A549 (cell line): ENCODE results near the gene SPHK1. TPM values are rescaled to one million over a fixed set of nuclear protein-coding genes. Genes with fewer than 3 reads are reported as not detected.
A peak's percentile ranks its signal among the peaks of the same experiment; 100 is the strongest.

ENCODE experiments used
- ATAC-seq, 2 experiments: fragments of 200-7000 bp in 1 of 2; fragments of >200 bp in 1 of 2; cut with Nextera tagmentation in 1 of 2; cut with Tn5 transposase in 1 of 2; 3 replicates each; pipeline versions ENCODE4 v1.8.0 to v1.9.1; 2018 to 2020; ENCODE audit warnings: mild to moderate bottlenecking in 1 of 2, moderate library complexity in 1 of 2
- CTCF ChIA-PET: fragments of 300-600 bp; sonication (Branson Sonifier 250); formaldehyde crosslinking; extraction: SDS; loops from one replicate; lab custom pipeline; 2021; ENCODE audit warnings: antibody characterized with exemption, inconsistent platforms; lab: Yijun Ruan, JAX
- POLR2A ChIA-PET: fragments of 350-600 bp; formaldehyde crosslinking; extraction: SDS; loops from one replicate; lab custom pipeline; 2021; ENCODE audit warnings: antibody characterized with exemption, inconsistent platforms; lab: Yijun Ruan, JAX
- DNase-seq, 2 experiments: peaks; one replicate each; pipeline versions ENCODE4 v3.0.0 to v3.0.0-alpha.2; 2011 to 2016; ENCODE audit warnings: low read depth in 1 of 2, low spot score in 1 of 2
- FAIRE-seq: peaks from 2 replicates; lab custom pipeline; 2011; peaks lifted over from hg19 to GRCh38; lab: Jason Lieb, UNC
- H3K27ac ChIP-seq, 2 experiments: fragments of >200 bp; sonication (Bioruptor Twin); formaldehyde crosslinking; 3 replicates each; pipeline ENCODE4 v1.5.1; 2016 to 2017
- H3K4me1 ChIP-seq: fragments of >200 bp; sonication (Bioruptor Twin); formaldehyde crosslinking; 3 replicates; pipeline ENCODE4 v1.6.1; 2016
- H3K4me2 ChIP-seq: fragments of >200 bp; sonication (Bioruptor Twin); formaldehyde crosslinking; 3 replicates; pipeline ENCODE4 v1.6.1; 2016
- H3K4me3 ChIP-seq: fragments of >200 bp; sonication (Bioruptor Twin); formaldehyde crosslinking; 3 replicates; pipeline ENCODE4 v1.5.1; 2016
- H3K9me3 ChIP-seq: fragments of >200 bp; sonication (Bioruptor Twin); formaldehyde crosslinking; 3 replicates; pipeline ENCODE4 v1.6.1; 2016
- CBX8 ChIP-seq: fragments of 200-600 bp; sonication (generic); IDR thresholded peaks from 2 replicates; pipeline ENCODE4 v1.6.1; 2016
- EHF ChIP-seq: fragments of 250-450 bp; sonication (Bioruptor Pico); IDR thresholded peaks from 2 replicates; pipeline ENCODE4 v1.5.0; 2020; ENCODE audit warnings: mild to moderate bottlenecking
- EHMT2 ChIP-seq: fragments of 200-600 bp; sonication (generic); IDR thresholded peaks from 2 replicates; pipeline ENCODE4 v1.6.1; 2016; ENCODE audit warnings: antibody characterized with exemption, low read depth, mild to moderate bottlenecking, moderate library complexity
- FOSL2 ChIP-seq, 2 experiments: fragments of 450-650 bp in 1 of 2; fragments of >200 bp in 1 of 2; sonication (Bioruptor Twin) in 1 of 2; formaldehyde crosslinking; IDR thresholded peaks; 2 replicates each; pipeline versions ENCODE4 v1.5.0 to v1.6.1; 2016 to 2020; ENCODE audit warnings: mild to moderate bottlenecking in 1 of 2, moderate library complexity in 1 of 2
- HDAC2 ChIP-seq: fragments of 200-600 bp; sonication (generic); IDR thresholded peaks from 2 replicates; pipeline ENCODE4 v1.6.1; 2016
- HOXA7 ChIP-seq: fragments of 250-450 bp; sonication (Bioruptor Pico); IDR thresholded peaks from 2 replicates; pipeline ENCODE4 v1.5.0; 2020; ENCODE audit warnings: mild to moderate bottlenecking, moderate library complexity
- MYC ChIP-seq: IDR thresholded peaks from 2 replicates; pipeline ENCODE4 v1.6.1; 2012; ENCODE audit warnings: mild to moderate bottlenecking, inconsistent platforms, low read length, improper control_type of control experiment, borderline replicate concordance
- NPAS2 ChIP-seq: fragments of 250-450 bp; sonication (Bioruptor Pico); IDR thresholded peaks from 2 replicates; pipeline ENCODE4 v1.8.0; 2022; ENCODE audit warnings: mild to moderate bottlenecking, moderate library complexity, borderline replicate concordance
- PHF8 ChIP-seq: fragments of 200-600 bp; sonication (generic); IDR thresholded peaks from 2 replicates; pipeline ENCODE4 v1.6.1; 2016; ENCODE audit warnings: low read depth, mild to moderate bottlenecking, antibody characterized with exemption, moderate library complexity, borderline replicate concordance
- POLR2A ChIP-seq: IDR thresholded peaks from 2 replicates; pipeline ENCODE4 v1.6.1; 2012; ENCODE audit warnings: mild to moderate bottlenecking, low read length
- POLR2AphosphoS2 ChIP-seq: conservative IDR thresholded peaks from 2 replicates; pipeline ENCODE4 v1.6.1; 2012; ENCODE audit warnings: low read length, improper control_type of control experiment, inconsistent platforms
- RAD21 ChIP-seq, 2 experiments: fragments of >200 bp in 1 of 2; sonication (Bioruptor Twin) in 1 of 2; formaldehyde crosslinking in 1 of 2; IDR thresholded peaks in 1 of 2; conservative IDR thresholded peaks in 1 of 2; 2 replicates in 1 of 2; 3 replicates in 1 of 2; pipeline ENCODE4 v1.6.1; 2012 to 2018; ENCODE audit warnings: inconsistent platforms in 1 of 2
- SMC3 ChIP-seq: fragments of >200 bp; sonication (Bioruptor Twin); formaldehyde crosslinking; IDR thresholded peaks from 3 replicates; pipeline ENCODE4 v1.6.1; 2018; ENCODE audit warnings: inconsistent platforms
- TP53 ChIP-seq: fragments of 250-450 bp; sonication (Bioruptor Pico); IDR thresholded peaks from 2 replicates; pipeline ENCODE4 v1.5.0; 2021; ENCODE audit warnings: mild to moderate bottlenecking, moderate library complexity
- ZFP36 ChIP-seq: fragments of 450-650 bp; IDR thresholded peaks from 2 replicates; pipeline ENCODE4 v1.6.1; 2014; ENCODE audit warnings: borderline replicate concordance; ENCODE audit not compliant: partially characterized antibody
- ZNF302 ChIP-seq: fragments of 250-450 bp; sonication (Bioruptor Pico); IDR thresholded peaks from 2 replicates; pipeline ENCODE4 v1.9.0; 2021; ENCODE audit warnings: inconsistent platforms, mild to moderate bottlenecking, moderate library complexity
- WGBS: methylation state at CpG from one replicate; pipeline ENCODE4 v1.1.6; 2017; ENCODE audit errors: missing lambda C conversion rate; 5-methylcytosine and 5-hydroxymethylcytosine counted together
- polyA plus RNA-seq, 4 experiments: library from polyadenylated mRNA; depleted of rRNA in 3 of 4; stranded (reverse); fragments of >200 nt; fragmentation: RNase III in 1 of 4; extraction: RNeasy Plus Mini Kit Qiagen cat#74134 plus additional on column Dnase treatment in 1 of 4; gene quantifications; 2 replicates in 3 of 4; 3 replicates in 1 of 4; pipeline ENCODE4 v1.2.3, GENCODE V29; 2011 to 2017
- TF ChIP-seq, protein P1 (sequence below): fragments of >200 bp; sonication (Bioruptor Twin); formaldehyde crosslinking; IDR thresholded peaks from 2 replicates; pipeline ENCODE4 v1.6.1; 2016
- TF ChIP-seq, protein P2 (sequence below): fragments of 450-650 bp; IDR thresholded peaks from 2 replicates; pipeline ENCODE4 v1.6.1; 2014; ENCODE audit warnings: antibody characterized with exemption
- TF ChIP-seq, protein P3 (sequence below): fragments of 250-450 bp; sonication (Bioruptor Pico); IDR thresholded peaks from 2 replicates; pipeline ENCODE4 v1.5.0; 2020; ENCODE audit warnings: low read depth, mild to moderate bottlenecking, moderate library complexity
- TF ChIP-seq, protein P4 (sequence below): IDR thresholded peaks from 2 replicates; pipeline ENCODE4 v1.6.1; 2012; ENCODE audit warnings: low read depth, borderline replicate concordance
- TF ChIP-seq, protein P5 (sequence below): fragments of 200-600 bp; sonication (generic); IDR thresholded peaks from 2 replicates; pipeline ENCODE4 v1.6.1; 2016; ENCODE audit warnings: antibody characterized with exemption, mild to moderate bottlenecking, moderate library complexity
- TF ChIP-seq, protein P6 (sequence below): fragments of >200 bp; sonication (Bioruptor Twin); formaldehyde crosslinking; IDR thresholded peaks from 3 replicates; pipeline ENCODE4 v1.5.1; 2016

The SPHK1 gene
- polyA plus RNA-seq, 2 of the 4 experiments (the other 2 are of a cell fraction): 4.6 to 14.9 TPM

DNA sequence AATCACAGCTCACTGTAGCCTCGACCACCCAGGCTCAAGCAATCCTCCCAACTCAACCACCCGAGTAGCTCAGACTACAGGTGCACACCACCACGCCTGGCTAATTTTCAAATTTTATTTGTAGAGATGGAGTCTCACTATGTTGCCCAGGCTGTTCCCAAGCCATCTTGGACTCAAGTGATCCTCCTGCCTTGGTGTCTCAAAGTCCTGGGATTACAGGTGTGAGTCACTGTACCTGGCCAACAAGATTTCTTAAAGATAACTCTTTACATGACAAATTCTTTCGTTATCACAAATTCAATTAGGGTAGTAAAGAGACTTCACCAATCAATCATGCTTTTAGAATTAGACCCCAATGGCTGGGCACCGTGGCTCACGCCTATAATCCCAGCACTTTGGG, 43.1 kb upstream of the SPHK1 start:
- H3K4me3 ChIP-seq: no peak overlapping the region
- H3K9me3 ChIP-seq: no peaks in the 10 kb centered on the region
- POLR2A ChIA-PET: no interaction called here
- H3K4me1 ChIP-seq: peaks cover 9% of the 10 kb centered on the region; the same call in 2 of the 3 replicates
- 94% methylated on average over 6 of the region's 6 CpGs for WGBS
- no peak for ATAC-seq
- no peak overlapping the region for H3K4me2 ChIP-seq
- CTCF ChIA-PET: interaction anchor here (0.8 to 1.5 kb wide), 3 partner anchors 56 to 181 kb away, joined by 3 to 5 read pairs (median 4); no protein-coding TSS in a partner anchor
- no peak for DNase-seq
- TF ChIP-seq TP53 (CRISPR knock-in tag) (no peak), PHF8 (no peak), NPAS2 (CRISPR knock-in tag) (no peak), HOXA7 (CRISPR knock-in tag) (no peak), POLR2A (no peak), HDAC2 (no peak), CBX8 (no peak), MYC (no peak), FOSL2 (IDR thresholded peaks at IDR 0.05) (no peak), FOSL2 (CRISPR knock-in tag; IDR thresholded peaks at IDR 0.05) (no peak), SMC3 (no peak), ZFP36 (no peak)
- TF ChIP-seq, protein P1, sequence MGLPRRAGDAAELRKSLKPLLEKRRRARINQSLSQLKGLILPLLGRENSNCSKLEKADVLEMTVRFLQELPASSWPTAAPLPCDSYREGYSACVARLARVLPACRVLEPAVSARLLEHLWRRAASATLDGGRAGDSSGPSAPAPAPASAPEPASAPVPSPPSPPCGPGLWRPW: no peak
- TF ChIP-seq, protein P2, sequence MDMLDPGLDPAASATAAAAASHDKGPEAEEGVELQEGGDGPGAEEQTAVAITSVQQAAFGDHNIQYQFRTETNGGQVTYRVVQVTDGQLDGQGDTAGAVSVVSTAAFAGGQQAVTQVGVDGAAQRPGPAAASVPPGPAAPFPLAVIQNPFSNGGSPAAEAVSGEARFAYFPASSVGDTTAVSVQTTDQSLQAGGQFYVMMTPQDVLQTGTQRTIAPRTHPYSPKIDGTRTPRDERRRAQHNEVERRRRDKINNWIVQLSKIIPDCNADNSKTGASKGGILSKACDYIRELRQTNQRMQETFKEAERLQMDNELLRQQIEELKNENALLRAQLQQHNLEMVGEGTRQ: no peak
- TF ChIP-seq, protein P3, sequence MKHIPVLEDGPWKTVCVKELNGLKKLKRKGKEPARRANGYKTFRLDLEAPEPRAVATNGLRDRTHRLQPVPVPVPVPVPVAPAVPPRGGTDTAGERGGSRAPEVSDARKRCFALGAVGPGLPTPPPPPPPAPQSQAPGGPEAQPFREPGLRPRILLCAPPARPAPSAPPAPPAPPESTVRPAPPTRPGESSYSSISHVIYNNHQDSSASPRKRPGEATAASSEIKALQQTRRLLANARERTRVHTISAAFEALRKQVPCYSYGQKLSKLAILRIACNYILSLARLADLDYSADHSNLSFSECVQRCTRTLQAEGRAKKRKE (CRISPR knock-in tag): no peak
- TF ChIP-seq, all 56 proteins: peak for 0
- no peak for FAIRE-seq
- H3K27ac ChIP-seq: no peak overlapping the region

DNA sequence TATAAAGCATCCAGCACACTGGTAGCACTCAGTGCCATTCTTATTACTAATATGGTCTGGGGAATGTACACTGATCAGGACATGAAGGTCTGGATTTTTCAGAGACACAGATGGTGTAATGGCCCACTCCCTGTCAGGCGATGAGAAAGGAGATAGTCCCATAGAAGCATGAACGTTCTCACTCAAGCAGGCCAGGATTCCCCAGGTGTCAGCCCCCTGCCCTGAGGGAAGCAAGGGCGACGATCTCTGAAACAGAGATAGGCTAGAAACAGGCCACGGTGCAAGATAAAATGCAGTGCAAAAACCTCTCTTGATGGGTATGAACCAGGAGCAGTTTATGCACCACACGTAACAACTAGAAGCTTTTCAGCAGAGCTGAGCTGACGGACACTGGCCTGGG, 41.3 kb upstream of the SPHK1 start:
- TF ChIP-seq RAD21 (conservative IDR thresholded peaks at IDR 0.05 in 1 of 2, IDR thresholded peaks at IDR 0.05 in 1 of 2) (no peak), HOXA7 (CRISPR knock-in tag) (no peak), POLR2AphosphoS2 (no peak), EHMT2 (no peak), ZNF302 (no peak), CBX8 (no peak), EHF (no peak)
- TF ChIP-seq, protein P1: no peak
- TF ChIP-seq, protein P4, sequence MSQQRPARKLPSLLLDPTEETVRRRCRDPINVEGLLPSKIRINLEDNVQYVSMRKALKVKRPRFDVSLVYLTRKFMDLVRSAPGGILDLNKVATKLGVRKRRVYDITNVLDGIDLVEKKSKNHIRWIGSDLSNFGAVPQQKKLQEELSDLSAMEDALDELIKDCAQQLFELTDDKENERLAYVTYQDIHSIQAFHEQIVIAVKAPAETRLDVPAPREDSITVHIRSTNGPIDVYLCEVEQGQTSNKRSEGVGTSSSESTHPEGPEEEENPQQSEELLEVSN: no peak
- TF ChIP-seq, protein P5, sequence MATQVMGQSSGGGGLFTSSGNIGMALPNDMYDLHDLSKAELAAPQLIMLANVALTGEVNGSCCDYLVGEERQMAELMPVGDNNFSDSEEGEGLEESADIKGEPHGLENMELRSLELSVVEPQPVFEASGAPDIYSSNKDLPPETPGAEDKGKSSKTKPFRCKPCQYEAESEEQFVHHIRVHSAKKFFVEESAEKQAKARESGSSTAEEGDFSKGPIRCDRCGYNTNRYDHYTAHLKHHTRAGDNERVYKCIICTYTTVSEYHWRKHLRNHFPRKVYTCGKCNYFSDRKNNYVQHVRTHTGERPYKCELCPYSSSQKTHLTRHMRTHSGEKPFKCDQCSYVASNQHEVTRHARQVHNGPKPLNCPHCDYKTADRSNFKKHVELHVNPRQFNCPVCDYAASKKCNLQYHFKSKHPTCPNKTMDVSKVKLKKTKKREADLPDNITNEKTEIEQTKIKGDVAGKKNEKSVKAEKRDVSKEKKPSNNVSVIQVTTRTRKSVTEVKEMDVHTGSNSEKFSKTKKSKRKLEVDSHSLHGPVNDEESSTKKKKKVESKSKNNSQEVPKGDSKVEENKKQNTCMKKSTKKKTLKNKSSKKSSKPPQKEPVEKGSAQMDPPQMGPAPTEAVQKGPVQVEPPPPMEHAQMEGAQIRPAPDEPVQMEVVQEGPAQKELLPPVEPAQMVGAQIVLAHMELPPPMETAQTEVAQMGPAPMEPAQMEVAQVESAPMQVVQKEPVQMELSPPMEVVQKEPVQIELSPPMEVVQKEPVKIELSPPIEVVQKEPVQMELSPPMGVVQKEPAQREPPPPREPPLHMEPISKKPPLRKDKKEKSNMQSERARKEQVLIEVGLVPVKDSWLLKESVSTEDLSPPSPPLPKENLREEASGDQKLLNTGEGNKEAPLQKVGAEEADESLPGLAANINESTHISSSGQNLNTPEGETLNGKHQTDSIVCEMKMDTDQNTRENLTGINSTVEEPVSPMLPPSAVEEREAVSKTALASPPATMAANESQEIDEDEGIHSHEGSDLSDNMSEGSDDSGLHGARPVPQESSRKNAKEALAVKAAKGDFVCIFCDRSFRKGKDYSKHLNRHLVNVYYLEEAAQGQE: no peak
- TF ChIP-seq, protein P6, sequence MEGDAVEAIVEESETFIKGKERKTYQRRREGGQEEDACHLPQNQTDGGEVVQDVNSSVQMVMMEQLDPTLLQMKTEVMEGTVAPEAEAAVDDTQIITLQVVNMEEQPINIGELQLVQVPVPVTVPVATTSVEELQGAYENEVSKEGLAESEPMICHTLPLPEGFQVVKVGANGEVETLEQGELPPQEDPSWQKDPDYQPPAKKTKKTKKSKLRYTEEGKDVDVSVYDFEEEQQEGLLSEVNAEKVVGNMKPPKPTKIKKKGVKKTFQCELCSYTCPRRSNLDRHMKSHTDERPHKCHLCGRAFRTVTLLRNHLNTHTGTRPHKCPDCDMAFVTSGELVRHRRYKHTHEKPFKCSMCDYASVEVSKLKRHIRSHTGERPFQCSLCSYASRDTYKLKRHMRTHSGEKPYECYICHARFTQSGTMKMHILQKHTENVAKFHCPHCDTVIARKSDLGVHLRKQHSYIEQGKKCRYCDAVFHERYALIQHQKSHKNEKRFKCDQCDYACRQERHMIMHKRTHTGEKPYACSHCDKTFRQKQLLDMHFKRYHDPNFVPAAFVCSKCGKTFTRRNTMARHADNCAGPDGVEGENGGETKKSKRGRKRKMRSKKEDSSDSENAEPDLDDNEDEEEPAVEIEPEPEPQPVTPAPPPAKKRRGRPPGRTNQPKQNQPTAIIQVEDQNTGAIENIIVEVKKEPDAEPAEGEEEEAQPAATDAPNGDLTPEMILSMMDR: no peak
- TF ChIP-seq, all 56 proteins: peak for 0
- POLR2A ChIA-PET: no interaction called here
- Histone ChIP-seq H3K4me3 (no peak overlapping the region), H3K27ac (no peak overlapping the region), H3K4me1 (peaks cover 9% of the 10 kb centered on the region; the same call in 2 of the 3 replicates), H3K9me3 (no peaks in the 10 kb centered on the region), H3K4me2 (no peak overlapping the region)
- CTCF ChIA-PET: interaction anchor here (1.9 to 29.4 kb wide), 3 partner anchors 11 to 116 kb away, joined by 4 to 899 read pairs (median 15); partner anchors contain the start of genes PRPSAP1 and SPHK1
- DNase-seq (no peak), ATAC-seq (0 out of 6 replicates have a peak, but pooled peaks of 1 of the 2 experiments have one; percentile 43), FAIRE-seq (no peak)
- 95% methylated on average over 7 of the region's 7 CpGs for WGBS
